Thyroid gland (tissue), 4 donors: Measurements from ENCODE around the gene LMNTD2.

ENCODE experiments used
- CTCF ChIP-seq, 6 experiments: fragments of 200-600 bp in 3 of 6; fragments of 450-650 bp in 3 of 6; sonication (generic) in 3 of 6; IDR thresholded peaks; one replicate each; pipeline ENCODE4 v1.5.1; 2016 to 2019; ENCODE audit warnings: antibody characterized with exemption in 6 of 6, mild to moderate bottlenecking in 2 of 6, inconsistent platforms in 1 of 6, moderate library complexity in 1 of 6
- POLR2A ChIP-seq, 2 donors: fragments of 450-650 bp; IDR thresholded peaks; one replicate each; pipeline ENCODE4 v1.6.1; 2017; ENCODE audit warnings: antibody characterized with exemption in 2 of 2, mild to moderate bottlenecking in 2 of 2, moderate library complexity in 1 of 2

GRCh38 chr11:601573-602245 lies 41.2 kb upstream of the LMNTD2 start:
- TF ChIP-seq CTCF (IDR thresholded peaks at IDR 0.05) (no peak), POLR2A (IDR thresholded peaks at IDR 0.05) (no peak)
